ENCODE results near the gene ANKS1B.

GRCh38 chr12:99498756-99499155, 486.0 kb downstream of the ANKS1B start:
- TF ChIP-seq POLR2AphosphoS5 (IDR thresholded peaks at IDR 0.05) (no peak), CTCF (IDR thresholded peaks at IDR 0.05) (no peak)
